OCI-LY1 (cell line): Measurements from ENCODE around the gene CTU1.

Experiments used
- H2AFZ ChIP-seq: fragments of 200-600 bp; sonication (generic), shearing (Covaris generic); 2 replicates; pipeline ENCODE4 v1.6.0; 2014; ENCODE audit warnings: antibody characterized with exemption, mild to moderate bottlenecking, low read length
- H3F3A ChIP-seq: fragments of 200-600 bp; sonication (generic), shearing (Covaris generic); 2 replicates; pipeline ENCODE4 v1.6.0; 2014; ENCODE audit warnings: mild to moderate bottlenecking, antibody characterized with exemption, low read length, moderate library complexity; ENCODE audit not compliant: insufficient read depth
- H3K27ac ChIP-seq: fragments of 200-600 bp; sonication (generic); 2 replicates; pipeline ENCODE4 v1.5.1; 2014; ENCODE audit warnings: low read length, mixed run types, mild to moderate bottlenecking, low read depth; ENCODE audit not compliant: poor library complexity, severe bottlenecking
- H3K27me3 ChIP-seq: fragments of 200-600 bp; sonication (generic); 2 replicates; pipeline ENCODE4 v1.6.0; 2014; ENCODE audit warnings: antibody characterized with exemption, mild to moderate bottlenecking, low read length, moderate library complexity; ENCODE audit not compliant: insufficient read depth
- H3K36me3 ChIP-seq: fragments of 200-600 bp; sonication (generic); 2 replicates; pipeline ENCODE4 v1.6.1; 2014; ENCODE audit warnings: mild to moderate bottlenecking, antibody characterized with exemption, low read length, moderate library complexity, mixed read lengths; ENCODE audit not compliant: insufficient read depth
- H3K4me1 ChIP-seq: fragments of 200-600 bp; sonication (generic); 2 replicates; pipeline ENCODE4 v1.5.1; 2014; ENCODE audit warnings: mild to moderate bottlenecking, low read length, moderate library complexity; ENCODE audit not compliant: insufficient read depth, severe bottlenecking
- H3K4me2 ChIP-seq: fragments of 200-600 bp; sonication (generic), shearing (Covaris generic); 2 replicates; pipeline ENCODE4 v1.6.1; 2014; ENCODE audit warnings: low read length
- H3K4me3 ChIP-seq: fragments of 200-600 bp; sonication (generic); 2 replicates; pipeline ENCODE4 v1.5.1; 2014; ENCODE audit warnings: low read length, low read depth, mild to moderate bottlenecking, mixed read lengths; ENCODE audit not compliant: poor library complexity, severe bottlenecking
- H3K79me2 ChIP-seq: fragments of 200-600 bp; shearing (Covaris generic); 2 replicates; pipeline ENCODE4 v1.6.1; 2016; ENCODE audit warnings: mixed run types, low read length, mixed read lengths; ENCODE audit not compliant: insufficient read depth
- H3K9ac ChIP-seq: fragments of 200-600 bp; sonication (generic), shearing (Covaris generic); 2 replicates; pipeline ENCODE4 v1.6.1; 2014; ENCODE audit warnings: mild to moderate bottlenecking, low read length, mixed read lengths
- H3K9me2 ChIP-seq: fragments of 200-600 bp; sonication (generic), shearing (Covaris generic); 2 replicates; pipeline ENCODE4 v1.6.1; 2014; ENCODE audit warnings: low read depth, mild to moderate bottlenecking, low read length, mixed read lengths
- H3K9me3 ChIP-seq: fragments of 200-600 bp; shearing (Covaris generic); 2 replicates; pipeline ENCODE4 v1.6.1; 2014; ENCODE audit warnings: low read length, mixed read lengths
- H4K20me1 ChIP-seq: fragments of 200-600 bp; sonication (generic), shearing (Covaris generic); 2 replicates; pipeline ENCODE4 v1.6.0; 2016; ENCODE audit warnings: mild to moderate bottlenecking, low read length; ENCODE audit not compliant: insufficient read depth
- EZH2 ChIP-seq: fragments of 200-600 bp; sonication (generic), shearing (Covaris generic); IDR thresholded peaks from 2 replicates; pipeline ENCODE4 v1.8.0; 2017; ENCODE audit warnings: borderline replicate concordance, mixed run types, mild to moderate bottlenecking, antibody characterized with exemption, low read length, moderate library complexity, mixed read lengths
- TF ChIP-seq, protein P1 (sequence below): fragments of 200-600 bp; sonication (generic), shearing (Covaris generic); IDR thresholded peaks from 2 replicates; pipeline ENCODE4 v1.5.1; 2017; ENCODE audit warnings: mild to moderate bottlenecking, antibody characterized with exemption, low read length, moderate library complexity, mixed read lengths

Gene CTU1

DNA sequence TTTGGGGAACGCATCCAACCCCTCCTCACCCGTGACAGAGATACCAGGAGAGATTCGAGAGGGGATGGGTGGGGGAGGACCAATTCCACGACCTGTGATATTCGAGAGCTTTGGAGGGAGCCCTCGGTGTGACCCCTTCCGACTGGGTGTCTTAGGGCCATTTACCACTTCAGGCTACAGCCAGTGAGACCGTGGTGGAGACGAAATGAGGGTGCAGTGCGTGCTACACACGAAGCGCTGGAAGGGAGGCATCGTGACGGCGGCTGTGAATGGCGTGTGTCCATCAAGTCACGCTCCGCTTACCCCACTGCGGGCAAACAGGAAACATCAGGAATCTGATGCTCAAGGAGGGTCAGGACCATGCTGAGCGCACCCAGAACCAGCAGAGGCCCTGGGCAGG, 10.4 kb downstream of the CTU1 start:
- Histone ChIP-seq H3K27me3 (no peaks in the 10 kb centered on the region), H3F3A (no peaks in the 10 kb centered on the region), H2AFZ (no peak overlapping the region), H3K9me3 (no peaks in the 10 kb centered on the region), H3K4me3 (no peak overlapping the region), H3K9me2 (no peaks in the 10 kb centered on the region), H4K20me1 (no peaks in the 10 kb centered on the region), H3K4me1 (no peaks in the 10 kb centered on the region), H3K79me2 (no peaks in the 10 kb centered on the region), H3K4me2 (no peak overlapping the region), H3K9ac (no peak overlapping the region), H3K36me3 (peaks cover 33% of the 10 kb centered on the region), H3K27ac (no peak overlapping the region)
- no peak for TF ChIP-seq EZH2

DNA sequence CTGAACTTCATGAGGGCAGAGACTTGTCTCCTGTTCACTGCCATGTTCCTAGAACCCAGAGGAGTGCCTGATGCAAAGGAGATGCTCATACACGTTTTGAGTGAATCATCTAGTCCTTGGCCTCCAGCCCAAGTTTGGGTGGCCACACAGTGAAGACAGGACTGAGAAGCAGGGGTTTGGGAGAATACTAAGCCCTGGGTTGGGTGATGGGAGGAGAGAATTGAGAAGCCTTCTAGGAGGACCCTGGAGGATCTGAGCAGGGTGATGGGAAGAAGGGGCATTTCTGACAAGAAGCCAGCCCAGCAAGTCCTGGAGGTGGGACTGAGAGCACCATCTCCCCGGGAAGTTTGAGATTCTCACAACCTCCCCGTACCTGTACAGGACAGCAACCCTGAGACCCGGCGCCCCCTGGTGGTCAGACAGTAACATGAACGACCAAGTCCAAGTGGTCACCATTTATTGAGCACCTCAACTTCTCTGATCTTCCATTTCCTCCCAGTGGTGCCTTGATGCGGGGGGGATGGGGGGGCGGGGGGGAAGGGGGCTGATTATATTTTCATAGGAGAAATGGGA, 11.0 kb downstream of the CTU1 start:
- TF ChIP-seq EZH2, result no peak
- TF ChIP-seq, protein P1, sequence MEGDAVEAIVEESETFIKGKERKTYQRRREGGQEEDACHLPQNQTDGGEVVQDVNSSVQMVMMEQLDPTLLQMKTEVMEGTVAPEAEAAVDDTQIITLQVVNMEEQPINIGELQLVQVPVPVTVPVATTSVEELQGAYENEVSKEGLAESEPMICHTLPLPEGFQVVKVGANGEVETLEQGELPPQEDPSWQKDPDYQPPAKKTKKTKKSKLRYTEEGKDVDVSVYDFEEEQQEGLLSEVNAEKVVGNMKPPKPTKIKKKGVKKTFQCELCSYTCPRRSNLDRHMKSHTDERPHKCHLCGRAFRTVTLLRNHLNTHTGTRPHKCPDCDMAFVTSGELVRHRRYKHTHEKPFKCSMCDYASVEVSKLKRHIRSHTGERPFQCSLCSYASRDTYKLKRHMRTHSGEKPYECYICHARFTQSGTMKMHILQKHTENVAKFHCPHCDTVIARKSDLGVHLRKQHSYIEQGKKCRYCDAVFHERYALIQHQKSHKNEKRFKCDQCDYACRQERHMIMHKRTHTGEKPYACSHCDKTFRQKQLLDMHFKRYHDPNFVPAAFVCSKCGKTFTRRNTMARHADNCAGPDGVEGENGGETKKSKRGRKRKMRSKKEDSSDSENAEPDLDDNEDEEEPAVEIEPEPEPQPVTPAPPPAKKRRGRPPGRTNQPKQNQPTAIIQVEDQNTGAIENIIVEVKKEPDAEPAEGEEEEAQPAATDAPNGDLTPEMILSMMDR, result peak; percentile 66
- Histone ChIP-seq H3K9me3 (no peaks in the 10 kb centered on the region), H4K20me1 (no peaks in the 10 kb centered on the region), H3F3A (no peaks in the 10 kb centered on the region), H3K4me1 (no peaks in the 10 kb centered on the region), H3K9me2 (no peaks in the 10 kb centered on the region), H3K4me2 (no peak overlapping the region), H3K79me2 (no peaks in the 10 kb centered on the region), H3K27ac (no peak overlapping the region), H3K27me3 (no peaks in the 10 kb centered on the region), H3K9ac (no peak overlapping the region), H3K4me3 (no peak overlapping the region), H2AFZ (no peak overlapping the region), H3K36me3 (peaks cover 28% of the 10 kb centered on the region)

DNA sequence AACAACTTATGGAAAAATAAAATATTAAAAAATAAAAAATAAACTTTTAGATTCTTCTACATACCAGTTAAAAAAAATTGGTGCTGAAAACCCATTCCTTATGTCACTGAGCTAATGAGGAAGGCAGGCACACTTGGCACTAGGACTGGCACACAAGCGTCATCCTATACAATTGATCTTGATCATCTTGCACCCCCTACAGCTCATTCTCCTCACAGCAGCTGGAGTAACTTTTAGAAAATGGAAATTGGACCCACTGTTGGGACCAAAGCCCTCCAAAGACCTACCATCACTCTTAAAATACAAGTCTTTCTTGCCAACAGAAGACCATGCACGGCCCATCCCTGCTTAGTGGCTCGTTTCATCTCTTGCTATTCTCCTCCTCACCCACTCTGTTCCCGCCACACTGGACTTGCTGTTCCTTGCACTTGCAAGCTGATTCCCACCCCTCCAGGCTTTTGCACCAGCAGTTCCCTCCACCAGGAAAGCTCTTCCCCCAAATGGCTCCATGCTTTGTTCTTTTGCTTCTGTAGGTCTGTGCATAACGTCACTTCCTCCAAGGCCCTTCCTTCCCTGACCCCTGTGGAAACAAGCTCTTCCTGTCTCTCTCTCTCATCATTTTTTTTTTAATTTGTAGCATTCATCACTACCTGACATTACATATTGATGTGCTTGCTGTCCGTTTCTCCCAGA, 11.6 kb downstream of the CTU1 start:
- H3K4me1 ChIP-seq, result no peaks in the 10 kb centered on the region

More for the DNA sequence above, 11.6 kb downstream of the CTU1 start:
- Histone ChIP-seq H3K4me3 (no peak overlapping the region), H4K20me1 (no peaks in the 10 kb centered on the region), H3K27ac (no peak overlapping the region), H3K4me2 (no peak overlapping the region), H3K9me2 (no peaks in the 10 kb centered on the region), H3K9ac (no peak overlapping the region), H3K36me3 (peaks cover 26% of the 10 kb centered on the region), H3K27me3 (no peaks in the 10 kb centered on the region), H2AFZ (no peak overlapping the region), H3K9me3 (no peaks in the 10 kb centered on the region), H3K79me2 (no peaks in the 10 kb centered on the region), H3F3A (no peaks in the 10 kb centered on the region)
- TF ChIP-seq, protein P1, result no peak; the same call in 1 of the 2 replicates
- no peak for TF ChIP-seq EZH2
